Hepatocyte (in vitro differentiated cells): ENCODE results near the gene DCDC1. TPM values are rescaled to one million over a fixed set of nuclear protein-coding genes. Genes with fewer than 3 reads are reported as not detected.

Experiments used
- DNase-seq: peaks from one replicate; pipeline ENCODE4 v3.0.0-alpha.2; 2016; ENCODE audit warnings: low spot score
- H2AFZ ChIP-seq: fragments of 200-600 bp; sonication (generic); 2 replicates; pipeline ENCODE4 v1.6.0; 2016; ENCODE audit warnings: antibody characterized with exemption, mild to moderate bottlenecking
- H3K27ac ChIP-seq: fragments of 200-600 bp; sonication (generic); 2 replicates; pipeline ENCODE4 v1.5.1; 2016; ENCODE audit warnings: mild to moderate bottlenecking
- H3K27me3 ChIP-seq: fragments of 200-600 bp; sonication (generic); 2 replicates; pipeline ENCODE4 v1.6.1; 2016
- H3K36me3 ChIP-seq: fragments of 200-600 bp; sonication (generic); replicated peaks from 2 replicates; pipeline ENCODE4 v1.5.1; 2016; ENCODE audit warnings: low read depth; ENCODE audit not compliant: insufficient read depth
- H3K4me1 ChIP-seq: fragments of 200-600 bp; sonication (generic); 2 replicates; pipeline ENCODE4 v1.5.1; 2016; ENCODE audit warnings: mild to moderate bottlenecking, moderate library complexity; ENCODE audit not compliant: insufficient read depth
- H3K4me2 ChIP-seq: fragments of 200-600 bp; sonication (generic); 2 replicates; pipeline ENCODE4 v1.6.0; 2016
- H3K4me3 ChIP-seq: fragments of 200-600 bp; sonication (generic); 2 replicates; pipeline ENCODE4 v1.5.1; 2016; ENCODE audit warnings: mild to moderate bottlenecking
- H3K79me2 ChIP-seq: fragments of 200-600 bp; sonication (generic); 2 replicates; pipeline ENCODE4 v1.6.0; 2017; ENCODE audit warnings: mild to moderate bottlenecking
- H3K9me2 ChIP-seq: fragments of 200-600 bp; sonication (generic); replicated peaks from 2 replicates; pipeline ENCODE4 v1.6.0; 2017; ENCODE audit warnings: mild to moderate bottlenecking; ENCODE audit not compliant: insufficient read depth
- H3K9me3 ChIP-seq: fragments of 200-600 bp; sonication (generic); 2 replicates; pipeline ENCODE4 v1.5.1; 2016; ENCODE audit warnings: low read depth, mild to moderate bottlenecking
- H4K20me1 ChIP-seq: fragments of 200-600 bp; sonication (generic); 2 replicates; pipeline ENCODE4 v1.6.0; 2016; ENCODE audit warnings: mild to moderate bottlenecking; ENCODE audit not compliant: insufficient read depth, poor library complexity, severe bottlenecking
- EZH2 ChIP-seq: fragments of 200-600 bp; sonication (generic); IDR thresholded peaks from 2 replicates; pipeline ENCODE4 v1.6.1; 2016; ENCODE audit warnings: antibody characterized with exemption, mild to moderate bottlenecking, borderline replicate concordance
- EZH2phosphoT487 ChIP-seq: fragments of 200-600 bp; sonication (generic); IDR thresholded peaks from one replicate; pipeline ENCODE4 v1.6.1; 2018; ENCODE audit warnings: antibody characterized with exemption, mild to moderate bottlenecking, low read depth, moderate library complexity; ENCODE audit not compliant: unreplicated experiment, severe bottlenecking
- WGBS: methylation state at CpG from one replicate; pipeline ENCODE4 v1.1.6; 2016; ENCODE audit warnings: low lambda C conversion rate; ENCODE audit errors: missing lambda C conversion rate; 5-methylcytosine and 5-hydroxymethylcytosine counted together
- polyA plus RNA-seq: library from polyadenylated mRNA; unstranded; fragments of >200 nt; fragmentation: Nextera tagmentation; extraction: Ambion mirVana; gene quantifications from 2 replicates; pipeline ENCODE4 v1.2.1, GENCODE V29; 2016
- total RNA-seq: library from RNA; depleted of rRNA; stranded (reverse); fragments of >200 nt; gene quantifications from 2 replicates; pipeline ENCODE4 v1.2.3, GENCODE V29; 2014
- TF ChIP-seq, protein P1 (sequence below): fragments of 200-600 bp; sonication (generic); IDR thresholded peaks from 2 replicates; pipeline ENCODE4 v1.5.1; 2016; ENCODE audit warnings: antibody characterized with exemption, mild to moderate bottlenecking; ENCODE audit not compliant: poor library complexity

The DCDC1 gene
- total and polyA plus RNA-seq, 2 experiments from 2014 or later = 0.63 to 1.9 TPM

DNA sequence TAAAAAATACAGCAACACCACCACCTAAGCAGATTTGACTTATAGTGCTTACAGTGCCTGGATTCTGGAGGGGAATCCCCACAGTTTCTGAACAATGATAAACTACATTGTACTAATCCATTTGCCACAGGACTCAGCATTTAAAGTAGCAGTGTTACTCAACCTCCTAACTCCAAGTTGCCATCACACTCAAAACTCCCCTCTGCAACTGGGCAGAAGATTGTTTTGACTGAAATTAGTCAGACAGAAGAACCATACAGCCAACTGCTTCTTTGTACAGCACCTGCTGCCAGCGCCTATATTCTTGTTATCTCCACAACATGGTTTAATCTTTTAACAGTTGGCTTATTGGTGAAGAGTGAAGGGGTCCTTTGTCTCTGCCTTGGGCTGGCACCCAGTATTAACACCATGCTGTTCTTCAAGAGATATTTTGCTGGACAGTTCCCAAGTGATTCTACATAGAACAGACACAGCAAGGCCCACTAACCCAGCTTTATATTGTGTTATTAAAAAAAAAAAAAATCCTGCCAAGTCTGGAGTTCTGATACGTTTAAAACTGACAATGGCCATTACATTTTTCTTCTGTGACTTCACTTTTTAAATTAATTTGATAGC is 273.2 kb downstream of the DCDC1 start:
- no peak overlapping the region for H3K4me2 ChIP-seq
- no peak for DNase-seq
- no peaks in the 10 kb centered on the region for H4K20me1 ChIP-seq
- no peaks in the 10 kb centered on the region for H3K9me2 ChIP-seq
- no peaks in the 10 kb centered on the region for H3K79me2 ChIP-seq
- H3K27ac ChIP-seq = no peak overlapping the region
- WGBS = 57% methylated on average over 2 of the region's 2 CpGs
- H3K27me3 ChIP-seq = no peaks in the 10 kb centered on the region
- no peaks in the 10 kb centered on the region for H3K36me3 ChIP-seq
- H2AFZ ChIP-seq = no peak overlapping the region
- TF ChIP-seq EZH2 (no peak), EZH2phosphoT487 (no peak)
- TF ChIP-seq, protein P1, sequence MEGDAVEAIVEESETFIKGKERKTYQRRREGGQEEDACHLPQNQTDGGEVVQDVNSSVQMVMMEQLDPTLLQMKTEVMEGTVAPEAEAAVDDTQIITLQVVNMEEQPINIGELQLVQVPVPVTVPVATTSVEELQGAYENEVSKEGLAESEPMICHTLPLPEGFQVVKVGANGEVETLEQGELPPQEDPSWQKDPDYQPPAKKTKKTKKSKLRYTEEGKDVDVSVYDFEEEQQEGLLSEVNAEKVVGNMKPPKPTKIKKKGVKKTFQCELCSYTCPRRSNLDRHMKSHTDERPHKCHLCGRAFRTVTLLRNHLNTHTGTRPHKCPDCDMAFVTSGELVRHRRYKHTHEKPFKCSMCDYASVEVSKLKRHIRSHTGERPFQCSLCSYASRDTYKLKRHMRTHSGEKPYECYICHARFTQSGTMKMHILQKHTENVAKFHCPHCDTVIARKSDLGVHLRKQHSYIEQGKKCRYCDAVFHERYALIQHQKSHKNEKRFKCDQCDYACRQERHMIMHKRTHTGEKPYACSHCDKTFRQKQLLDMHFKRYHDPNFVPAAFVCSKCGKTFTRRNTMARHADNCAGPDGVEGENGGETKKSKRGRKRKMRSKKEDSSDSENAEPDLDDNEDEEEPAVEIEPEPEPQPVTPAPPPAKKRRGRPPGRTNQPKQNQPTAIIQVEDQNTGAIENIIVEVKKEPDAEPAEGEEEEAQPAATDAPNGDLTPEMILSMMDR = no peak
- H3K4me3 ChIP-seq = no peak overlapping the region
- no peaks in the 10 kb centered on the region for H3K9me3 ChIP-seq
- H3K4me1 ChIP-seq = no peaks in the 10 kb centered on the region

GRCh38 chr11:31092638-31093037 is 276.9 kb downstream of the DCDC1 start:
- no peak overlapping the region for H3K4me2 ChIP-seq
- TF ChIP-seq, protein P1 = no peak
- H4K20me1 ChIP-seq = no peaks in the 10 kb centered on the region
- H3K4me1 ChIP-seq = no peaks in the 10 kb centered on the region
- H3K36me3 ChIP-seq = no peaks in the 10 kb centered on the region
- H3K4me3 ChIP-seq = no peak overlapping the region
- no peak overlapping the region for H2AFZ ChIP-seq
- no peak overlapping the region for H3K27ac ChIP-seq
- no peak for DNase-seq
- no peaks in the 10 kb centered on the region for H3K27me3 ChIP-seq
- H3K9me3 ChIP-seq = no peaks in the 10 kb centered on the region
- H3K9me2 ChIP-seq = no peaks in the 10 kb centered on the region
- H3K79me2 ChIP-seq = no peaks in the 10 kb centered on the region

DNA sequence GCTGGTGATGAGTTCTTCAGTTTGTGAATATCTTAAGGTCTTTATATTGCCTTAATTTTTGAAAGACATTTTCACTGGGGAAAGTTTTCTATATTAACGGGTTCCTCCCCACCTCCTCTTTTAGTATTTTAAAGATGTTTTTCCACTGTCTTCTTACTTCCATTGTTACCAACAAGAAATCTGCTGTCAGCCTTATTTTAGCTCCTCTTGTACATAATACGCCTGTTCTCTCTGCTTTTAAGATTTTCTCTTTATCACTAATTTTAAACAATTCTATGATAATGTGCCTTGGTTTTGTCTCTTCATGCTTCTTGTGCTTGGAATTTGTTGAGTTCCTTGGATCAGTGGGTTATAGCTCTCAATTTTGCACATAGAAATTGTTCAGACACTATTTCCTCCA is 280.4 kb downstream of the DCDC1 start:
- Histone ChIP-seq H3K4me2 (no peak overlapping the region), H3K9me3 (no peaks in the 10 kb centered on the region), H2AFZ (no peak overlapping the region), H3K9me2 (no peaks in the 10 kb centered on the region), H3K27ac (no peak overlapping the region), H3K79me2 (no peaks in the 10 kb centered on the region), H3K27me3 (no peaks in the 10 kb centered on the region), H3K36me3 (no peaks in the 10 kb centered on the region), H3K4me3 (no peak overlapping the region), H4K20me1 (no peaks in the 10 kb centered on the region), H3K4me1 (no peaks in the 10 kb centered on the region)
- TF ChIP-seq EZH2phosphoT487 (no peak), EZH2 (no peak)
- TF ChIP-seq, protein P1 = no peak
- WGBS = 85% methylated on average over 2 of the region's 2 CpGs
- DNase-seq = no peak
